ENCODE measurements around the gene TMIGD3.
"Not testable (repeated sequence)": the region's sequence is repeated elsewhere in the genome, so short reads cannot be mapped to it uniquely, and the experiment has no call there.

TMIGD3 gene

GRCh38 chr1:111503585-111504060 lies at the start of gene TMIGD3, which contains the start of gene ADORA3:
Gene TMIGD3 (minus strand): TSS chr1:111503633. CDS start chr1:111503354, 279 bp downstream.
Gene ADORA3 (minus strand): TSS chr1:111503633. CDS start chr1:111503354, 279 bp downstream.
- DNase-seq: no peak

GRCh38 chr1:111553196-111553595 lies 49.8 kb upstream of the TMIGD3 start:
- DNase-seq: no peak

- DNase-seq: no peak
These were observed 49.2 kb upstream of the TMIGD3 start for GRCh38 chr1:111552587-111552986.

- DNase-seq: no peak
These were observed 48.4 kb upstream of the TMIGD3 start for GRCh38 chr1:111551623-111552411.

- not testable (repeated sequence) for DNase-seq
These were observed 44.4 kb upstream of the TMIGD3 start for GRCh38 chr1:111547786-111548185.

- no peak for DNase-seq
These were observed 38.8 kb upstream of the TMIGD3 start for GRCh38 chr1:111542187-111542586.

- DNase-seq: no peak
These were observed 38.3 kb upstream of the TMIGD3 start for GRCh38 chr1:111541721-111542120.

GRCh38 chr1:111540928-111541327 lies 37.5 kb upstream of the TMIGD3 start:
- DNase-seq: no peak

- DNase-seq: no peak
These were observed 35.1 kb upstream of the TMIGD3 start for GRCh38 chr1:111538343-111539025.

GRCh38 chr1:111535256-111536191 lies 32.1 kb upstream of the TMIGD3 start:
- no peak for DNase-seq

- DNase-seq: no peak
These were observed 16.6 kb upstream of the TMIGD3 start for GRCh38 chr1:111520053-111520452.

- peak in 1 of 2 experiments; percentile 3 for DNase-seq
These were observed 14.2 kb upstream of the TMIGD3 start for GRCh38 chr1:111517469-111518225.

GRCh38 chr1:111516005-111516535 lies 12.6 kb upstream of the TMIGD3 start:
- DNase-seq: no peak

GRCh38 chr1:111515291-111516004 lies 12.0 kb upstream of the TMIGD3 start:
- no peak for DNase-seq

GRCh38 chr1:111513410-111514020 lies 10.1 kb upstream of the TMIGD3 start:
- no peak for DNase-seq

GRCh38 chr1:111512931-111513330 lies 9.5 kb upstream of the TMIGD3 start:
- no peak for DNase-seq

GRCh38 chr1:111512132-111512889 lies 8.9 kb upstream of the TMIGD3 start:
- DNase-seq: no peak

GRCh38 chr1:111511370-111511769 lies 7.9 kb upstream of the TMIGD3 start:
- DNase-seq: no peak

GRCh38 chr1:111509997-111510375 lies 6.6 kb upstream of the TMIGD3 start:
- DNase-seq: no peak
